Subcutaneous abdominal adipose tissue (tissue), 5 donors: ENCODE data around the gene SERPIND1.

Experiments used
- H3K27ac ChIP-seq: one replicate; pipeline ENCODE4 v1.7.0; 2013; ENCODE audit warnings: low read depth, mild to moderate bottlenecking, inconsistent platforms, low read length, moderate library complexity
- H3K27me3 ChIP-seq, 5 donors: one replicate each; pipeline ENCODE4 v1.7.0; 2013; ENCODE audit warnings: low read length in 5 of 5, inconsistent platforms in 1 of 5; ENCODE audit not compliant: control insufficient read depth in 5 of 5, insufficient read depth in 4 of 5
- H3K36me3 ChIP-seq, 5 donors: one replicate each; pipeline ENCODE4 v1.7.0; 2013; ENCODE audit warnings: low read length in 5 of 5; ENCODE audit not compliant: control insufficient read depth in 5 of 5, insufficient read depth in 5 of 5
- H3K4me1 ChIP-seq, 5 donors: one replicate each; pipeline ENCODE4 v1.7.0; 2013; ENCODE audit warnings: low read length in 5 of 5, mild to moderate bottlenecking in 3 of 5, moderate library complexity in 1 of 5; ENCODE audit not compliant: control insufficient read depth in 5 of 5, insufficient read depth in 5 of 5
- H3K4me3 ChIP-seq, 5 donors: one replicate each; pipeline ENCODE4 v1.7.0; 2013; ENCODE audit warnings: low read length in 5 of 5, low read depth in 1 of 5
- H3K9ac ChIP-seq, 5 donors: one replicate each; pipeline ENCODE4 v1.7.0; 2013; ENCODE audit warnings: low read length in 5 of 5, mild to moderate bottlenecking in 4 of 5, moderate library complexity in 3 of 5
- H3K9me3 ChIP-seq, 5 donors: one replicate each; pipeline ENCODE4 v1.7.0; 2013; ENCODE audit warnings: low read length in 5 of 5; ENCODE audit not compliant: control insufficient read depth in 5 of 5
- donor health status: healthy.
- donor health status: healthy.
- donor health status: healthy.
- donor health status: healthy.
- donor health status: healthy.

Gene SERPIND1

GRCh38 chr22:20746431-20747189 is 27.3 kb upstream of the SERPIND1 start:
- Histone ChIP-seq H3K27me3 (no peaks in the 10 kb centered on the region), H3K27ac (no peak overlapping the region), H3K4me1 (peaks cover 0 to 17% (median 6%) of the 10 kb centered on the region in 5 donors), H3K9me3 (no peaks in the 10 kb centered on the region), H3K36me3 (peaks cover 3 to 92% (median 80%) of the 10 kb centered on the region in 5 donors), H3K9ac (no peak overlapping the region), H3K4me3 (no peak overlapping the region)

GRCh38 chr22:20747223-20747622 is 26.7 kb upstream of the SERPIND1 start:
- Histone ChIP-seq H3K27me3 (no peaks in the 10 kb centered on the region), H3K4me3 (no peak overlapping the region), H3K4me1 (peaks cover 0 to 17% (median 6%) of the 10 kb centered on the region in 5 donors), H3K36me3 (peaks cover 3 to 92% (median 80%) of the 10 kb centered on the region in 5 donors), H3K9ac (no peak overlapping the region), H3K27ac (no peak overlapping the region), H3K9me3 (no peaks in the 10 kb centered on the region)

- Histone ChIP-seq H3K27ac (no peak overlapping the region), H3K36me3 (peaks cover 3 to 92% (median 81%) of the 10 kb centered on the region in 5 donors), H3K9me3 (no peaks in the 10 kb centered on the region), H3K27me3 (no peaks in the 10 kb centered on the region), H3K9ac (no peak overlapping the region), H3K4me1 (peaks cover 0 to 17% (median 6%) of the 10 kb centered on the region in 5 donors), H3K4me3 (no peak overlapping the region)
Measured at GRCh38 chr22:20748082-20748481, 25.8 kb upstream of the SERPIND1 start.

- H3K27me3 ChIP-seq, result no peaks in the 10 kb centered on the region
- no peaks in the 10 kb centered on the region for H3K9me3 ChIP-seq
- no peak overlapping the region for H3K4me3 ChIP-seq
- no peak overlapping the region for H3K9ac ChIP-seq
- H3K4me1 ChIP-seq, result peaks cover 0 to 17% (median 6%) of the 10 kb centered on the region in 5 donors
- H3K27ac ChIP-seq, result no peak overlapping the region
- peaks cover 3 to 89% (median 80%) of the 10 kb centered on the region in 5 donors for H3K36me3 ChIP-seq
Measured at GRCh38 chr22:20748731-20749428, 25.0 kb upstream of the SERPIND1 start.

- Histone ChIP-seq H3K4me1 (peaks cover 0 to 17% (median 6%) of the 10 kb centered on the region in 5 donors), H3K9me3 (no peaks in the 10 kb centered on the region), H3K9ac (no peak overlapping the region), H3K36me3 (peaks cover 0 to 86% (median 74%) of the 10 kb centered on the region in 5 donors), H3K27ac (no peak overlapping the region), H3K27me3 (no peaks in the 10 kb centered on the region), H3K4me3 (no peak overlapping the region)
Measured at GRCh38 chr22:20749453-20749852, 24.5 kb upstream of the SERPIND1 start.

GRCh38 chr22:20750461-20751184 is 23.3 kb upstream of the SERPIND1 start:
- H3K4me3 ChIP-seq, result no peak overlapping the region
- peaks cover 0 to 17% (median 6%) of the 10 kb centered on the region in 5 donors for H3K4me1 ChIP-seq
- H3K27ac ChIP-seq, result no peak overlapping the region
- no peaks in the 10 kb centered on the region for H3K27me3 ChIP-seq
- H3K36me3 ChIP-seq, result peaks cover 0 to 78% (median 62%) of the 10 kb centered on the region in 5 donors
- H3K9ac ChIP-seq, result no peak overlapping the region
- H3K9me3 ChIP-seq, result no peaks in the 10 kb centered on the region

- peaks cover 0 to 80% (median 60%) of the 10 kb centered on the region in 5 donors for H3K36me3 ChIP-seq
- no peak overlapping the region for H3K9ac ChIP-seq
- peaks cover 0 to 17% (median 6%) of the 10 kb centered on the region in 5 donors for H3K4me1 ChIP-seq
- H3K27me3 ChIP-seq, result no peaks in the 10 kb centered on the region
- no peak overlapping the region for H3K4me3 ChIP-seq
- no peak overlapping the region for H3K27ac ChIP-seq
- no peaks in the 10 kb centered on the region for H3K9me3 ChIP-seq
Measured at GRCh38 chr22:20751185-20751851, 22.6 kb upstream of the SERPIND1 start.

- peaks cover 0 to 17% (median 6%) of the 10 kb centered on the region in 5 donors for H3K4me1 ChIP-seq
- H3K27me3 ChIP-seq, result no peaks in the 10 kb centered on the region
- no peak overlapping the region for H3K9ac ChIP-seq
- peaks cover 2 to 76% (median 51%) of the 10 kb centered on the region in 5 donors for H3K36me3 ChIP-seq
- H3K27ac ChIP-seq, result no peak overlapping the region
- H3K9me3 ChIP-seq, result no peaks in the 10 kb centered on the region
- H3K4me3 ChIP-seq, result no peak overlapping the region
Measured at GRCh38 chr22:20752104-20752741, 21.7 kb upstream of the SERPIND1 start.

- no peaks in the 10 kb centered on the region for H3K27me3 ChIP-seq
- H3K9ac ChIP-seq, result no peak overlapping the region
- H3K4me1 ChIP-seq, result peaks cover 0 to 17% (median 6%) of the 10 kb centered on the region in 5 donors
- no peaks in the 10 kb centered on the region for H3K9me3 ChIP-seq
- H3K36me3 ChIP-seq, result peaks cover 4 to 76% (median 48%) of the 10 kb centered on the region in 5 donors
- no peak overlapping the region for H3K27ac ChIP-seq
- H3K4me3 ChIP-seq, result no peak overlapping the region
Measured at GRCh38 chr22:20752873-20753272, 21.0 kb upstream of the SERPIND1 start.
